ENCODE measurements around the gene APBB2. TPM values are rescaled to one million over a fixed set of nuclear protein-coding genes. Genes with fewer than 3 reads are reported as not detected.

APBB2 gene
- total and polyA plus RNA-seq, 2 of the 8 experiments (the other 6 are each of a cell fraction or from before 2014, with no cell fraction given) = 58.7 to 59.4 TPM

GRCh38 chr4:41106694-41107419 lies 107.5 kb downstream of the APBB2 start:
- Histone ChIP-seq H3K27me3 (replicated peaks in 1 of 4; ENCODE audit: control insufficient read depth in 3 of 4, extremely low read depth in 1 of 4, insufficient read depth in 3 of 4, low read length in 3 of 4) (no peaks in the 10 kb centered on the region), H3K4me3 (ENCODE audit: extremely low read depth in 1 of 4, insufficient read depth in 2 of 4, low read depth in 3 of 4, low read length in 4 of 4) (no peak overlapping the region), H3K4me2 (ENCODE audit: insufficient read depth in 1 of 2, low read depth in 2 of 2, low read length in 2 of 2) (no peak overlapping the region), H3K23me2 (ENCODE audit: low read depth, low read length) (no peaks in the 10 kb centered on the region), H3K4me1 (replicated peaks in 1 of 4; ENCODE audit: control insufficient read depth in 3 of 4, insufficient read depth in 4 of 4, low read length in 3 of 4) (no peaks in the 10 kb centered on the region; a peak in 1 of 7 replicates), H3K4ac (replicated peaks; ENCODE audit: insufficient read length, low read depth, low read length) (no peak overlapping the region), H3K27ac (ENCODE audit: low read depth, low read length) (no peak overlapping the region), H3K9ac (replicated peaks in 1 of 4; ENCODE audit: extremely low read depth in 1 of 4, low read depth in 3 of 4, low read length in 3 of 4) (no peak overlapping the region), H3K14ac (ENCODE audit: insufficient read length) (no peak overlapping the region), H2BK12ac (ENCODE audit: low read depth, low read length) (no peak overlapping the region), H2BK15ac (ENCODE audit: low read length) (no peak overlapping the region), H3K23ac (ENCODE audit: insufficient read length) (no peak overlapping the region), H2AK5ac (ENCODE audit: low read depth, low read length) (no peak overlapping the region), H4K5ac (ENCODE audit: insufficient read length, low read depth, low read length) (no peak overlapping the region), H4K8ac (ENCODE audit: extremely low read depth, insufficient read depth, low read length) (no peak overlapping the region), H3K79me1 (ENCODE audit: low read depth, low read length) (no peaks in the 10 kb centered on the region; the same call in 1 of the 2 replicates), H4K20me1 (replicated peaks in 1 of 2; ENCODE audit: control insufficient read depth in 1 of 2, insufficient read depth in 2 of 2, low read length in 2 of 2) (no peaks in the 10 kb centered on the region), H2BK120ac (replicated peaks; ENCODE audit: low read depth, low read length) (no peak overlapping the region), H2BK20ac (ENCODE audit: low read length) (no peak overlapping the region), H2AFZ (ENCODE audit: low read length) (no peak overlapping the region), H3K36me3 (ENCODE audit: control insufficient read depth in 2 of 4, insufficient read depth in 4 of 4, low read length in 3 of 4) (0 out of 8 replicates have a peak, but pooled peaks cover 0 to 6% (median 0%) of the 10 kb centered on the region in 4 experiments), H3K18ac (ENCODE audit: extremely low read depth, low read length) (no peak overlapping the region), H3K9me3 (ENCODE audit: insufficient read depth in 2 of 2, low read depth in 1 of 2, low read length in 1 of 2) (peaks cover 3 to 7% of the 10 kb centered on the region in 2 experiments; a peak in 2 of 4 replicates), H4K91ac (replicated peaks; ENCODE audit: insufficient read length, low read length) (no peak overlapping the region), H2BK5ac (ENCODE audit: low read depth, low read length) (no peak overlapping the region), H3K79me2 (ENCODE audit: control insufficient read depth in 1 of 2, insufficient read depth in 2 of 2, low read length in 2 of 2) (peaks cover 0 to 2% of the 10 kb centered on the region in 2 experiments; a peak in 1 of 4 replicates), H3K56ac (replicated peaks; ENCODE audit: insufficient read length, low read depth, low read length) (no peak overlapping the region)
- DNase-seq (ENCODE audit: low read depth in 1 of 2, low spot score in 2 of 2) = no peak
- no peak for FAIRE-seq
- TF ChIP-seq ASH2L (IDR thresholded peaks at IDR 0.05; ENCODE audit: low read length) (no peak), POLR2A (IDR thresholded peaks at IDR 0.05; ENCODE audit: control extremely low read depth in 1 of 2, low read depth in 2 of 2, low read length in 2 of 2) (no peak), NANOG (IDR thresholded peaks at IDR 0.05; ENCODE audit: insufficient read depth, low read depth, low read length, poor library complexity, severe bottlenecking) (no peak), SP4 (IDR thresholded peaks at IDR 0.05; ENCODE audit: low read length) (no peak), HDAC6 (IDR thresholded peaks at IDR 0.05; ENCODE audit: low read depth, low read length) (no peak), MAX (IDR thresholded peaks at IDR 0.05) (no peak), CHD2 (IDR thresholded peaks at IDR 0.05; ENCODE audit: low read length) (no peak)
- TF ChIP-seq, protein P1, sequence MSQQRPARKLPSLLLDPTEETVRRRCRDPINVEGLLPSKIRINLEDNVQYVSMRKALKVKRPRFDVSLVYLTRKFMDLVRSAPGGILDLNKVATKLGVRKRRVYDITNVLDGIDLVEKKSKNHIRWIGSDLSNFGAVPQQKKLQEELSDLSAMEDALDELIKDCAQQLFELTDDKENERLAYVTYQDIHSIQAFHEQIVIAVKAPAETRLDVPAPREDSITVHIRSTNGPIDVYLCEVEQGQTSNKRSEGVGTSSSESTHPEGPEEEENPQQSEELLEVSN (IDR thresholded peaks at IDR 0.05) = no peak
- 90% methylated on average over 7 of the region's 7 CpGs; no CpG with 5 or more reads in 1 of the 2 experiments for WGBS, 2 experiments (ENCODE audit: extremely low coverage in 1 of 2, insufficient coverage in 1 of 2, insufficient read length in 1 of 2, insufficient replicate concordance in 2 of 2, low coverage in 1 of 2, low lambda C conversion rate in 2 of 2, missing lambda C conversion rate in 1 of 2)
- ChIA-PET POLR2A (ENCODE audit: partially characterized antibody) (no interaction called here), CTCF (ENCODE audit: partially characterized antibody) (interaction anchor here (0.7 to 2.5 kb wide), 3 partner anchors 14 to 79 kb away, joined by 3 to 9 read pairs (median 3); no protein-coding TSS in a partner anchor)

Measured in H1 (cell line).